Suprapubic skin (tissue), 4 donors: ENCODE data around the gene AQR.

Source experiments
- EP300 ChIP-seq: sonication (generic); formaldehyde crosslinking; IDR thresholded peaks from one replicate; pipeline ENCODE4 v1.6.1; 2017; ENCODE audit warnings: antibody characterized with exemption
- POLR2A ChIP-seq, 2 donors: fragments of 450-650 bp; IDR thresholded peaks; one replicate each; pipeline ENCODE4 v1.6.1; 2017; ENCODE audit warnings: antibody characterized with exemption in 2 of 2, mild to moderate bottlenecking in 2 of 2, moderate library complexity in 2 of 2
- POLR2AphosphoS5 ChIP-seq, 3 donors: sonication (generic); formaldehyde crosslinking; IDR thresholded peaks; one replicate each; pipeline ENCODE4 v1.6.1; 2017; ENCODE audit warnings: antibody characterized with exemption in 3 of 3
- TF ChIP-seq, protein P1 (sequence below), 2 donors: fragments of 200-600 bp in 1 of 2; fragments of 450-650 bp in 1 of 2; sonication (generic) in 1 of 2; IDR thresholded peaks; one replicate each; pipeline ENCODE4 v1.5.1; 2016 to 2019; ENCODE audit warnings: antibody characterized with exemption in 2 of 2, mild to moderate bottlenecking in 1 of 2, moderate library complexity in 1 of 2

DNA sequence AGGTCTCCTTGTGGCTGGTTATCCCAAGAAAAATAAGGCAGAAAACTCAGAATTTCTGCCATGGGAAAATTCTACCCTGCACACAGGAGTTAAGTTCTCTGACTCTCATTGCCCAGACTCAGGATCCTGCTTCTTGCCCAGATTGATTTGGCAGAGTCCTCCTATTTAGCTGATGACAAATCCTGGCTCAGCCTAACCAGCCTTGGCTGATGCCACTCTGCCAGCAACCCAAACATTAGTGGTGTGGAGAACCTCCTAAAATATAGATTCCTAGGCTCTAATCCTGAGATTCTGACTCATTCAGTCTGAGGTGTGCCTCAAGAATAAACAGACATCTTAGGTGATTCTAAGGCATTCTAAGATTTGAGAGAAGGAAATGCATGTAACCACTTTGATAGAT lies 113.6 kb downstream of the AQR start:
- TF ChIP-seq, protein P1, sequence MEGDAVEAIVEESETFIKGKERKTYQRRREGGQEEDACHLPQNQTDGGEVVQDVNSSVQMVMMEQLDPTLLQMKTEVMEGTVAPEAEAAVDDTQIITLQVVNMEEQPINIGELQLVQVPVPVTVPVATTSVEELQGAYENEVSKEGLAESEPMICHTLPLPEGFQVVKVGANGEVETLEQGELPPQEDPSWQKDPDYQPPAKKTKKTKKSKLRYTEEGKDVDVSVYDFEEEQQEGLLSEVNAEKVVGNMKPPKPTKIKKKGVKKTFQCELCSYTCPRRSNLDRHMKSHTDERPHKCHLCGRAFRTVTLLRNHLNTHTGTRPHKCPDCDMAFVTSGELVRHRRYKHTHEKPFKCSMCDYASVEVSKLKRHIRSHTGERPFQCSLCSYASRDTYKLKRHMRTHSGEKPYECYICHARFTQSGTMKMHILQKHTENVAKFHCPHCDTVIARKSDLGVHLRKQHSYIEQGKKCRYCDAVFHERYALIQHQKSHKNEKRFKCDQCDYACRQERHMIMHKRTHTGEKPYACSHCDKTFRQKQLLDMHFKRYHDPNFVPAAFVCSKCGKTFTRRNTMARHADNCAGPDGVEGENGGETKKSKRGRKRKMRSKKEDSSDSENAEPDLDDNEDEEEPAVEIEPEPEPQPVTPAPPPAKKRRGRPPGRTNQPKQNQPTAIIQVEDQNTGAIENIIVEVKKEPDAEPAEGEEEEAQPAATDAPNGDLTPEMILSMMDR (IDR thresholded peaks at IDR 0.05): no peak
- TF ChIP-seq POLR2A (IDR thresholded peaks at IDR 0.05) (no peak), EP300 (no peak), POLR2AphosphoS5 (IDR thresholded peaks at IDR 0.05) (no peak)
